Loucy (cell line): ENCODE results near the gene ITIH1.

Experiments
- H2AFZ ChIP-seq: fragments of 200-600 bp; sonication (generic); 2 replicates; pipeline ENCODE4 v1.6.0; 2016; ENCODE audit warnings: antibody characterized with exemption, mild to moderate bottlenecking, low read length, moderate library complexity
- H3F3A ChIP-seq: fragments of 200-600 bp; 2 replicates; pipeline ENCODE4 v1.6.0; 2016; ENCODE audit warnings: antibody characterized with exemption, low read depth, mild to moderate bottlenecking
- H3K27me3 ChIP-seq: fragments of 200-600 bp; sonication (generic); 2 replicates; pipeline ENCODE4 v1.6.1; 2014; ENCODE audit warnings: low read length, mild to moderate bottlenecking; ENCODE audit not compliant: insufficient read depth, poor library complexity, severe bottlenecking
- H3K36me3 ChIP-seq: fragments of 200-600 bp; sonication (generic); 2 replicates; pipeline ENCODE4 v1.6.1; 2016; ENCODE audit warnings: low read length; ENCODE audit not compliant: insufficient read depth
- H3K4me1 ChIP-seq: fragments of 200-600 bp; sonication (generic); 2 replicates; pipeline ENCODE4 v1.5.1; 2014; ENCODE audit warnings: low read length, mild to moderate bottlenecking; ENCODE audit not compliant: insufficient read depth, poor library complexity, severe bottlenecking
- H3K4me2 ChIP-seq: fragments of 200-600 bp; sonication (generic); 2 replicates; pipeline ENCODE4 v1.6.0; 2014; ENCODE audit warnings: antibody characterized with exemption, low read length, low read depth, mild to moderate bottlenecking; ENCODE audit not compliant: poor library complexity, severe bottlenecking
- H3K4me3 ChIP-seq: fragments of 200-600 bp; sonication (generic); 2 replicates; pipeline ENCODE4 v1.5.1; 2014; ENCODE audit warnings: low read length, mild to moderate bottlenecking, mixed read lengths; ENCODE audit not compliant: poor library complexity, severe bottlenecking
- H3K79me2 ChIP-seq: fragments of 200-600 bp; sonication (generic); 2 replicates; pipeline ENCODE4 v1.6.1; 2014; ENCODE audit warnings: low read length; ENCODE audit not compliant: insufficient read depth
- H3K9ac ChIP-seq: fragments of 200-600 bp; sonication (generic); 2 replicates; pipeline ENCODE4 v1.6.0; 2014; ENCODE audit warnings: mild to moderate bottlenecking, low read depth, low read length, moderate library complexity; ENCODE audit not compliant: poor library complexity, severe bottlenecking
- H3K9me2 ChIP-seq: fragments of 200-600 bp; sonication (generic); replicated peaks from 2 replicates; pipeline ENCODE4 v1.6.1; 2016; ENCODE audit warnings: low read depth, low read length, mixed read lengths
- H3K9me3 ChIP-seq: fragments of 200-600 bp; sonication (generic); 2 replicates; pipeline ENCODE4 v1.6.1; 2014; ENCODE audit warnings: mild to moderate bottlenecking, antibody characterized with exemption, low read length, low read depth; ENCODE audit not compliant: insufficient read depth
- H4K20me1 ChIP-seq: fragments of 200-600 bp; sonication (generic); 2 replicates; pipeline ENCODE4 v1.6.0; 2014; ENCODE audit warnings: antibody characterized with exemption, low read length, mild to moderate bottlenecking; ENCODE audit not compliant: insufficient read depth, poor library complexity, severe bottlenecking
- EZH2phosphoT487 ChIP-seq: fragments of 200-600 bp; IDR thresholded peaks from 2 replicates; pipeline ENCODE4 v1.6.1; 2018; ENCODE audit warnings: antibody characterized with exemption, mild to moderate bottlenecking, moderate library complexity, borderline replicate concordance
- TF ChIP-seq, protein P1 (sequence below): fragments of 200-600 bp; sonication (generic); conservative IDR thresholded peaks from 2 replicates; pipeline ENCODE4 v1.5.1; 2014; ENCODE audit warnings: mild to moderate bottlenecking, antibody characterized with exemption, low read length

ITIH1 gene

DNA sequence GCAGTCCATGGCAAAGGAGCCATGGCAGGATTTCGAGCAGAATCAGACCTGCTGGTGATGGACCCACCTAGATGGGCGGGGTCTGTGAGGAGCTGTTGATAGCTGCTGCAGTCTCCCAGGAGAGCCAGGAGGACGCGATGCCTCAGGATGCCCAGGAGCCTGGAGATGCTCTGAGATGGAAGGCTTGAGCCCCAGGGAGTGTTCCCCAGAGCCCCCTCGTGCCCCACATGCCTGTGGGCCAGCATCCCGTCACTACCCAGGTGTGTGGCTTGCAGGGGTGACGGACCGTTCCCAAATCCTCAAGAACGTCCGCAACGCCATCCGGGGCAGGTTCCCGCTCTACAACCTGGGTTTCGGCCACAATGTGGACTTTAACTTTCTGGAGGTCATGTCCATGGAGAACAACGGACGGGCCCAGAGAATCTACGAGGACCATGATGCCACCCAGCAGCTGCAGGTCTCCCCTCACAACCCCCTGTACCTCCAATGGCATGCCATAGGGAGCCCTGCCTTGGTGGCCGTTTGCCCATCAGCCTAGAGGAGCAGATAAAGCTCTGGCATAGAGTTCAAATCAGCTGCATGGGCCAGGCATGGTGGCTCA, 6.7 kb downstream of the ITIH1 start:
- TF ChIP-seq, protein P1, sequence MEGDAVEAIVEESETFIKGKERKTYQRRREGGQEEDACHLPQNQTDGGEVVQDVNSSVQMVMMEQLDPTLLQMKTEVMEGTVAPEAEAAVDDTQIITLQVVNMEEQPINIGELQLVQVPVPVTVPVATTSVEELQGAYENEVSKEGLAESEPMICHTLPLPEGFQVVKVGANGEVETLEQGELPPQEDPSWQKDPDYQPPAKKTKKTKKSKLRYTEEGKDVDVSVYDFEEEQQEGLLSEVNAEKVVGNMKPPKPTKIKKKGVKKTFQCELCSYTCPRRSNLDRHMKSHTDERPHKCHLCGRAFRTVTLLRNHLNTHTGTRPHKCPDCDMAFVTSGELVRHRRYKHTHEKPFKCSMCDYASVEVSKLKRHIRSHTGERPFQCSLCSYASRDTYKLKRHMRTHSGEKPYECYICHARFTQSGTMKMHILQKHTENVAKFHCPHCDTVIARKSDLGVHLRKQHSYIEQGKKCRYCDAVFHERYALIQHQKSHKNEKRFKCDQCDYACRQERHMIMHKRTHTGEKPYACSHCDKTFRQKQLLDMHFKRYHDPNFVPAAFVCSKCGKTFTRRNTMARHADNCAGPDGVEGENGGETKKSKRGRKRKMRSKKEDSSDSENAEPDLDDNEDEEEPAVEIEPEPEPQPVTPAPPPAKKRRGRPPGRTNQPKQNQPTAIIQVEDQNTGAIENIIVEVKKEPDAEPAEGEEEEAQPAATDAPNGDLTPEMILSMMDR = no peak
- no peak for TF ChIP-seq EZH2phosphoT487
- no peaks in the 10 kb centered on the region for H3K36me3 ChIP-seq
- H3K9me3 ChIP-seq = no peaks in the 10 kb centered on the region
- H2AFZ ChIP-seq = no peak overlapping the region
- no peaks in the 10 kb centered on the region for H3K79me2 ChIP-seq
- H4K20me1 ChIP-seq = no peaks in the 10 kb centered on the region
- H3K9me2 ChIP-seq = no peaks in the 10 kb centered on the region
- no peak overlapping the region for H3K4me2 ChIP-seq
- H3K4me3 ChIP-seq = no peak overlapping the region
- H3F3A ChIP-seq = no peaks in the 10 kb centered on the region
- H3K4me1 ChIP-seq = no peaks in the 10 kb centered on the region
- no peak overlapping the region for H3K9ac ChIP-seq
- no peaks in the 10 kb centered on the region for H3K27me3 ChIP-seq

DNA sequence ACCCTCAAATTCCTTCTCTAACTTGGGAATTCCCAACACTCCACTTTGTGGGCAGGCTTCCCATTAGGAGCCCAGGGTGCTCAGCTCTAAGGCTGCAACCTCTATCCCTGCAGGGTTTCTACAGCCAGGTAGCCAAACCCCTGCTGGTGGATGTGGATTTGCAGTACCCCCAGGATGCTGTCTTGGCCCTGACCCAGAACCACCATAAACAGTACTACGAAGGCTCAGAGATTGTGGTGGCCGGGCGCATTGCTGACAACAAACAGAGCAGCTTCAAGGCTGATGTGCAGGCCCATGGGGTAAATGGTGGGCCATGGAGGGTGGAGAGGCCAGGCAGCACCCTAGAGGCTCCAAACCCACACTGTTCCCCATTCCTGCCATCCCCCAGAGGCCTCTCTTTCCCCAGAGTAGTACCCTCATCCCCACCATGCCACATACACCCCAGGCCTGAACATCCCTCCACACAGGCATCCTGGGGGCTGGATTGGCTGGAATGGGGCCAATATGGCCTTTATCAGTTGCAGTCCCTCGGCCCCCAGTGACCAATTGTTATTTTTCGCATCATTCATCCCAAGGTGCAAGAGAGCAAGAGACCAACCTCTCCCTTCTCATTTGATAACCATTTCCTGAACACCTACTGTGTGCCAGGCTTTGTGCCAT, 7.7 kb downstream of the ITIH1 start:
- Histone ChIP-seq H3K9ac (no peak overlapping the region), H3K4me2 (no peak overlapping the region), H3K9me3 (no peaks in the 10 kb centered on the region), H3F3A (no peaks in the 10 kb centered on the region), H3K79me2 (no peaks in the 10 kb centered on the region), H3K9me2 (no peaks in the 10 kb centered on the region), H3K36me3 (no peaks in the 10 kb centered on the region), H3K4me3 (no peak overlapping the region), H4K20me1 (no peaks in the 10 kb centered on the region), H2AFZ (no peak overlapping the region), H3K27me3 (no peaks in the 10 kb centered on the region), H3K4me1 (no peaks in the 10 kb centered on the region)
- TF ChIP-seq, protein P1 = no peak
- TF ChIP-seq EZH2phosphoT487 = no peak

DNA sequence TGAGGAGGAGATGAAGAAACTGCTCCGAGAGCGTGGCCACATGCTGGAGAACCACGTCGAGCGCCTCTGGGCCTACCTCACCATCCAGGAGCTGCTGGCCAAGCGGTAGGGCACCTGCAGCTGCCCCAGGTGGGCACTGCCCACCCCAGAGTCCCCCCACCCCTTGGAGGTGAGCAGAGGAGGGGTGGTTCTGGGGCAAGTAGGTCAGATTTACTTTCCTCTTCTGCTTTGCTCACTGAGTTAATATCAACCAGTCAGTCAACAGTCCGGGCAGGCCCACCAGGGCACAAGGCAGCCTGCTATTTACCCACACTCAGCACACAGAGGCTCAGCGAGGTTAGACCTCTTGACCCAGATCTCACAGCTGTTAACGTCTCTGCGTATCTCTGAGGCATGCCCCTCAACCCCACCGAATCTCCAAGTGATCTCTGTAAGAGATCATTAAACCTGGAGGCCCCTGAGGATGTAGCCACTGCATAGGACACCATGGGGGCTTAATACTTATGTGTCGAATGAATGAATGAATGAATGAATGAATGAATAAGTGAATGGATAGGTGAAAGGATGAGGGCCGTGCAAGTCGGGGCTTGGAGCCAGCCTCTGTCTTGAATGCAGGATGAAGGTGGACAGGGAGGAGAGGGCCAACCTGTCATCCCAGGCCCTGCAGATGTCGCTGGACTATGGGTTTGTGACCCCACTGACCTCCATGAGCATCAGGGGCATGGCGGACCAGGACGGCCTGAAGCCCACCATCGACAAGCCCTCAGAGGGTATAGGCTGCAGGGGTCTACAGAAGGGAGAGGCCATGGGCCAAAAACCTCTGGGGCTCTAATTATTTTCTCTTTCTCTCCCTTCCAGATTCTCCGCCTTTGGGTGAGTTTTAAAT, 9.2 kb downstream of the ITIH1 start:
- H3K36me3 ChIP-seq = no peaks in the 10 kb centered on the region
- no peak overlapping the region for H3K4me2 ChIP-seq
- H4K20me1 ChIP-seq = no peaks in the 10 kb centered on the region
- no peaks in the 10 kb centered on the region for H3K4me1 ChIP-seq
- no peaks in the 10 kb centered on the region for H3K27me3 ChIP-seq
- H3K4me3 ChIP-seq = no peak overlapping the region
- no peaks in the 10 kb centered on the region for H3K9me3 ChIP-seq
- H3K9me2 ChIP-seq = no peaks in the 10 kb centered on the region
- H2AFZ ChIP-seq = no peak overlapping the region
- H3K9ac ChIP-seq = no peak overlapping the region
- no peaks in the 10 kb centered on the region for H3F3A ChIP-seq
- no peaks in the 10 kb centered on the region for H3K79me2 ChIP-seq
- no peak for TF ChIP-seq EZH2phosphoT487
